Activated T-helper 1 cell treated with anti-CD3 and anti-CD28 coated beads, Interleukin-2, amount 50 U/mL, for 16 hours (primary cell): ENCODE data around the gene ZFP36.
A peak's percentile ranks its signal among the peaks of the same experiment; 100 is the strongest.

Experiments used
- DNase-seq, 2 donors: peaks; one replicate each; pipeline ENCODE4 v3.0.0-alpha.2; 2020; ENCODE audit warnings: low read depth in 1 of 2, low spot score in 1 of 2

The ZFP36 gene

DNA sequence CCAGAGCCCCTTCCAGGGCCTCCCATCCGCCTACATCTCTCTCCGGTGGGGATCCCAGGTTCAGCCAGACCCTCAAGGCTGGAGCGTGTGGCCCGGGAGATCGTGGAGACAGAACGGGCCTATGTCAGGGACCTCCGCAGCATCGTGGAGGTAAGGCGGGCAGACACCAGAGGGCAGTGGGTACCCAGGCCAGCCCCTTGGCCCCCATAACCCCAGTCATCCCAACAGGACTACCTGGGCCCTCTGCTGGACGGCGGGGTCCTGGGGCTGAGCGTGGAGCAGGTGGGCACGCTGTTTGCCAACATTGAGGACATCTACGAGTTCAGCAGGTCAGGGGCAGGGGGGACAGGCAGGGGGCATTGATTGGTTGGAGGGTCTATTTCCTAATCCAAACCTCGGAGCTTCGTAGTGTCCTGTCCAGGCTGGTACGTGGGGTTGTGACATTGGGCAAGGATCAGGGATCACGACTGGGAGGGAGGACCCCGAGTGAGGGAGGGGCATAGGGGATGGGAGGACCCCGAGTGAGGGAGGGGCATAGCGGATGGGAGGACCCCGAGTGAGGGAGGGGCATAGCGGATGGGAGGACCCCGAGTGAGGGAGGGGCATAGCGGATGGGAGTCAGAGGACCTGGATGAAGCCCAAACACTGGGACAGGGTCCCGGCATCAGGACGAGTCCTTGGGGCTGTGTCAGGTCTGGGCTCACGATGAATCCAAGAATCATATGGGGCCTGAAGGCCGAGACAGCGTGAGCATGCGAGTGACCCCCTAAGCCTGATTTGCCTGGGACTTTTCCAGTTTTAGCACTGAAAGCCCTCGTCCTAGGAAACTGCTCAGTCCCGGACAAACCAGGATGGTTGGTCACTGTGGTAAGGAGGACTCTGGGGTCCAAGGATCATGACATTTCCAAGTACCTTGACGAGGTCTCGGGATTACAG is 8.7 kb downstream of the ZFP36 start:
- DNase-seq, result no peak

DNA sequence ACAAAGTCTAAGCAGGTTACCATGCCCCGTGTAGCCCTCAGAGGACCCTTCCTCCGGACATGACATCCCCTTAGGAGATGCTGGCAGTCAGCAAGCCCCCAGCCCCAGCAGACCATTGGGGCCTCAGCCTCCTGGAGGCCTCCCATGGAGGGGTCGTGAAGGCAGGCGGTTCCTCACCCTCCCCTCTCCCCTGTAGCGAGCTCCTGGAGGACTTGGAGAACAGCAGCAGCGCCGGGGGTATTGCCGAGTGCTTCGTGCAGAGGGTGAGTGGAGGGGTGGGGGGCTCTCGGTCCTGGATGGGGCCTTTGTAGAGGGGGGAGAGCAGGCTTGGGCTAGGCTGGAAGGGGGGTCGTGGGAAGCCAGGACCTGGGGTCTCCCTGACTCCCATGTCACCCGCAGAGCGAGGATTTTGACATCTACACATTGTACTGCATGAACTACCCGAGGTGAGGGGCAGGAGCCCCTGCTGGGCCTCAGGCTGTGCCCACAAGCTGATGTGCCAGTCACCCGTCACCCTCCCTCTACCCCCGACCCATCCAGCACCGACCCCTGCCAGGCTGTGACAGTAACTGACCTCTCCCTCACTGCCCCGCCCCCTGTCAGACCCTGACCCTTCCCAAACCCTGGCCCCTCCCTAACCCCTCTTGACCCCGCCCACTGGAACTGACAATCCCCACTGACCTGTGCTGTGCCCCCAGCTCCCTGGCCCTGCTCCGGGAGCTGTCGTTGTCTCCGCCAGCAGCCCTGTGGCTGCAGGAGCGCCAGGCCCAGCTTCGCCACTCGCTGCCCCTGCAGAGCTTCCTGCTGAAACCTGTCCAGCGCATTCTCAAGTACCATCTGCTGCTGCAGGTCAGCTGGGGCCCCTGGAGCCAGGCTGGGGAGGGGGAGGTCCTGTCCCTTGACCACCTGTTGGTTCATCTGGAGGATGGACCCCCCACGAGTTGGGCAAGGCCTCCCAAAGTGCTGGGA is 9.8 kb downstream of the ZFP36 start:
- no peak for DNase-seq

DNA sequence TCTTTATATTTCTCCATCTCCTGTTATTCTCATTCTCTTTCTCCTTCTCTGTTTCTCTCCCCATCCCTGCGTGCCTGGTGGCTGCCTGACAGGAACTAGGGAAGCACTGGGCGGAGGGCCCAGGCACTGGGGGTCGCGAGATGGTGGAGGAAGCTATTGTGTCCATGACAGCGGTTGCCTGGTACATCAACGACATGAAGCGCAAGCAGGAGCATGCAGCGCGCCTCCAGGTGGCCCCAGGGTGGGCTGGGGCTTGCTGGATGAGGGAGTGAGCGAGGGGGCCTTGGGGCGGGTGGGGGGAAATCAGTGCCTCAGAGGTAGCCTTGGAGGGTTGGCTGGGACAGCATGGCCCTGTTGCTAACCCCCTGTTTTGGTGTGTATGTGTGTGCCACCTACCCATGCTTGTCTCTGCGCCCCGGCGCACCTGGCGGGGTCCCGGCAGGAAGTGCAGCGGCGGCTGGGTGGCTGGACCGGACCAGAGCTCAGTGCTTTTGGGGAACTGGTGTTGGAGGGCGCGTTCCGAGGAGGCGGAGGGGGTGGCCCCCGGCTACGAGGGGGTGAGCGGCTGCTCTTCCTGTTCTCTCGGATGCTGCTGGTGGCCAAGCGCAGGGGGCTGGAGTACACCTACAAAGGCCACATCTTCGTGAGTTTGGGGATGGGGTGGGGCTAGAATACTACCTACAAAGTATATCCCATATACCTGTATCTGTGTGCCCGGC is 11.0 kb downstream of the ZFP36 start:
- no peak for DNase-seq

DNA sequence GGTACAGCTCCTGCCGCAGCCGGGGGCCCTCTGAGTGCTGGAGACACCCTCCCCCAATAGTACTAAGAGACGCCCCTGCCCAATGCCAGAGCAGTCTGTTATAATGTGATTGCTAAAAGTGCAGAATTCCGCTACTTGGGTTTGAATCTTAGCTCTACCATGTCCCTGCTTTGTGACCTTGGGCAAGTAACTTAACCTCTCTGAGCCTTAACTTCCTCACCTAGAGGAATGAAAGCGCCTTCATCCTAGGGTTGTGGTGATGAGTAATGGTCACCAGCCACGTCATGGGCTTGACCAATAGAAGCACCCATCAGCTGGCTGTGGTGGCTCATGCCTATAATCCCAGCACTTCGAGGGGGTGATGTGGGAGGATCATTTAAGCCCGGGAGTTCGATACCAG is 12.4 kb downstream of the ZFP36 start:
- DNase-seq, result no peak

DNA sequence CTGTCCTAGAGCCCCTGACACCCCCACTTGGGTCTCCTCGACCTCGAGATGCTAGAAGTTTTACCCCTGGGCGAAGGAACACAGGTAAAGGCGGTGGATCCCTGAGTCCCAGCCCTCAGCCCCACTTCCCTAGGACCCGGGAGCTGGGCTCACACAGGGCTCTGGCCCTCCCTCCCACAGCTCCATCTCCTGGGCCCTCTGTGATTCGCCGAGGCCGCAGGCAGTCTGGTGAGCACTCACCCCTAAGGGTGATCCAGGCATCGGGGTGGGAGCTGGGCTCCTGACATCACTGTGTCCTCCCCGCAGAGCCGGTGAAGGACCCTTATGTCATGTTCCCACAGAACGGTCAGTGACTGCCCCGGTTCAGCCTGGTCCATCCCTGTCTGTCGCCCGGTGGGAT is 14.1 kb downstream of the ZFP36 start:
- DNase-seq, result no peak

DNA sequence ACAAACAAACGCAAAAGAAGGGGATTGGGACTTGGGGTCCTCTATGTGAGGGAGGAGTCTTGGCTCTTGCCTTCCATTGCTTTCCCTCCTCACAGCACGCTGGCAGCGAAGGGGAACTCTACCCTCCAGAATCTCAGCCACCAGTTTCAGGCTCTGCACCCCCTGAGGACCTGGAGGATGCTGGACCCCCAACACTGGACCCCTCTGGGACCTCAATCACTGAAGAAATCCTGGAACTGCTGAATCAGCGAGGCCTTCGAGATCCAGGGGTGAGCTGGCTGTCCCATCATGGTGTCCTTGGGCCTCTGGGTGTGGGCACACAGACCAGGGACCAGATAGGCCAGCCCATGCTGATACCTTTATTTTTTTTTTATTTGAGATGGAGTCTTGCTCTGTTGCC is 15.4 kb downstream of the ZFP36 start:
- no peak for DNase-seq

DNA sequence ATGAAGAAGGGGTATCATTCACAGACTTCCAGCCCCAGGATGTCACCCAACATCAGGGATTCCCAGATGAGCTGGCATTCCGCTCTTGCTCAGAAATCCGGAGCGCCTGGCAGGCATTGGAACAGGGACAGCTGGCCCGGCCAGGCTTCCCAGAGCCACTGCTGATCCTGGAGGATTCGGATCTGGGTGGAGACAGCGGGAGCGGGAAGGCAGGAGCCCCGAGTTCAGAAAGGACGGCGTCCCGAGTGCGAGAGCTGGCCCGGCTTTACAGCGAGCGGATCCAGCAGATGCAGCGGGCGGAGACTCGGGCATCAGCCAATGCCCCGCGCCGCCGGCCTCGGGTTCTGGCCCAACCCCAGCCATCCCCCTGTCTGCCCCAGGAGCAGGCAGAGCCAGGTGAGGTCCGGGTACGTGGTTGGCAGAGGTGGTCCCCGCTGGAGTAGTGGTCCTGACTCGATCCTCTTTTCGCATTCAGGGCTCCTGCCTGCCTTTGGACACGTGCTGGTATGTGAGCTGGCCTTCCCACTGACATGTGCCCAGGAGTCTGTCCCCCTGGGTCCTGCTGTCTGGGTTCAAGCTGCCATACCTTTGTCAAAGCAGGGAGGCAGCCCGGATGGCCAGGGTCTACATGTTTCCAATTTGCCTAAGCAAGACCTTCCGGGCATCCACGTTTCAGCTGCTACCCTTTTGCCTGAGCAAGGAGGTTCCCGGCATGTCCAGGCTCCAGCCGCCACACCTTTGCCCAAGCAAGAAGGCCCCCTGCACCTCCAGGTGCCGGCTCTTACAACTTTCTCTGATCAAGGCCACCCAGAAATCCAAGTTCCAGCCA is 16.8 kb downstream of the ZFP36 start:
- DNase-seq, result no peak

DNA sequence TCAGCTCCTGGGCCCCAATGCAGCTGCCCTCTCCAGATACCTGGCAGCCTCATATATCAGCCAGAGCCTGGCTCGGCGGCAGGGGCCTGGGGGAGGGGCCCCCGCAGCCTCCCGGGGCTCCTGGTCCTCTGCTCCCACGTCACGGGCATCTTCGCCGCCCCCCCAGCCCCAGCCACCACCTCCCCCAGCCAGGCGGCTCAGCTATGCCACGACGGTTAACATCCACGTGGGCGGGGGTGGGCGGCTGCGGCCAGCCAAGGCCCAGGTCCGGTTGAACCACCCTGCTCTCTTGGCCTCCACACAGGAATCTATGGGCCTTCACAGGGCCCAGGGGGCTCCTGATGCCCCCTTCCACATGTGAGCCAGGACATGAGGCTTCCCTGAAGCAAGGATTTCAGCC is 18.3 kb downstream of the ZFP36 start:
- DNase-seq, result no peak

DNA sequence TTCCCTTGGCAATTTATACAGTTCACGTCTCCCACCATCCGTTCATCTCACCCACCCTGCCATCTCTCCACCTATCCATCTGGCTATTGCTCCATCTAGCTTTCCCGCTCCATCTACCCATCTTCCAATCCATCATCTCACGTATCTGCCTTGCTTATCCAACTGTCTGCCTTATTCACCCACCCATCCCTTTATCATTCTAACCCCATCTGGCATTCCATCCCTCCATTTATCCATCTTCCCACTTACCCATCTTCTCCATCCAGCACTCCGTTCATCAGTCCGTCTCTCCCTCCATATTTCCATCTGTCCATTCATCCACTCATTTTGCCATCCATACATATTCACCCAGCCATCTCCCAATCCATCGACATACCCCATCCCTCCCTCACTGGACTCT is 19.1 kb downstream of the ZFP36 start:
- DNase-seq, result no peak

DNA sequence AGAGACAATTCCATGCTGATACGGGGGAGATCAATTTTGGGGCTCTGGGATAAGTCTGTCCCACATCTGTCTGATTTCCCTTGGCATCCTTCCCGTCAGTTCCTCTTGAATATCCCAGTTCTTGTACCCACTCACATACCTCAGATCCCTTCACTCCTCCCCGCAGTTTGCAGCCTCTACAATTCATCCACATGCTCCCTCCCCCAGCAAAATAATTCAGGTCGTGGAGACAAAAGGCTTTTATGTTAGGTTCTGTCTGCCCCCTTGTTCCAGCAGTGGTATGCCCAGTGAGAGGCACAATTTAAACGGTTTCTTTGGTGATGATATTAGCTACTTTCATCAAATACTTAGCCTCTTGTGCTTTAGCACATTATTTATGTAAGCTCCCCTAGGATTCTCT is 19.5 kb downstream of the ZFP36 start:
- DNase-seq, result no peak

DNA sequence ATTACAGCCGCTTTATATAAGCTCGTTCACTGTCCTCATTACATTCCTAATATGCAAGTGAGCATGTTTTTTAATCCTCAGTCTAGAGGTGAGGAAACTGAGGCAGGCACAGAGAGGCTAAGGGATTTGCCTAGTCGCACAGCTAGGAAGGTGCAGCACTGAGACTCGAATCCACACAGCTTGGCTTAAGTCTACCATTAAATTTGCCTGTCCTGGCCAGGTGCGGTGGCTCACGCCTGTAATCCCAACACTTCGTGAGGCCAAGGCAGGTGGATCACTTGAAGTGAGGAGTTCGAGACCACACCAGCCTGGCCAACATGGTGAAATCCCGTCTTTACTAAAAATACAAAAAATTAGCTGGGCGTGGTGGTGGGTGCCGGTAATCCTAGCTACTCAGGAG is 21.1 kb downstream of the ZFP36 start:
- DNase-seq, result no peak

DNA sequence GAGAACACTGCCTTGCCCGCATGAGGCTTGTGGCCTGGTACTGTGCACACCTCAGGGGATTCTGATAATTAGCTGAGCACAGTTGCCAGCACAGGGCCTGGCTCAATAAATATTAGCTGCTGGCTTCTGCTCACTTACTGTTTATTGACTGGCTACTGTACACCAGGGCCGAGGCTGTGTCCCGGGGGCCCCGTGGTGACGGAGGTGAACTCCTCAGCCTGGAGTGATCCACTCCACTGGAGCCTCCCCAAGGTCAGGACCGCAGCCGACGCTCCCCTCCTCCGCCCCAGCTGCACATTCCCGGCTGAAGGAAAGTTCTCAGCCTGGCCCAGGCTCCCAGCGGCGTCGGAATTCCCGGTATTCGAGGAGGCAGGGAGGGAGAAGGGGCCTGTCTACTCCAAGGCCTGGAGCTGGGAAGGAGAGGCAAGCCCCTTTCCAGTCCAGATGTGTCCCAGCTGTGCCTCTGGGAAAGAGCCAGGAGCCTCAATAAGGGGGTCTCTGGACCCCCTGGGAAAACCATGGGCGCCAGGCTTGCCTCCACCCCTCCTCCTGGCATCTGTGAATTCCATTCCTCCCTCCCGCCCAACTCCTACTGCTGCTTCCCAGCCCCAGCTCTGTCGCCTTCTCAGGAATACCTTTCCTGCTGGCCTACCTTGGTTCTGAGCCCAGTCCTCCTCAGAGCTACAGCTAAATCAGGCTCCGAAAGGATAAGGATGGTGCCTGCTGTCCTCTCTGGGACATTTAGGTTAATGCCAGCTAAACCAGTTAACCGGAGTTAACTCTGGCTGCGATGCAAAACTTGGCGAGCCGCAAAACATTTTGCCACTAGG is 21.9 kb downstream of the ZFP36 start:
- DNase-seq, result no peak

DNA sequence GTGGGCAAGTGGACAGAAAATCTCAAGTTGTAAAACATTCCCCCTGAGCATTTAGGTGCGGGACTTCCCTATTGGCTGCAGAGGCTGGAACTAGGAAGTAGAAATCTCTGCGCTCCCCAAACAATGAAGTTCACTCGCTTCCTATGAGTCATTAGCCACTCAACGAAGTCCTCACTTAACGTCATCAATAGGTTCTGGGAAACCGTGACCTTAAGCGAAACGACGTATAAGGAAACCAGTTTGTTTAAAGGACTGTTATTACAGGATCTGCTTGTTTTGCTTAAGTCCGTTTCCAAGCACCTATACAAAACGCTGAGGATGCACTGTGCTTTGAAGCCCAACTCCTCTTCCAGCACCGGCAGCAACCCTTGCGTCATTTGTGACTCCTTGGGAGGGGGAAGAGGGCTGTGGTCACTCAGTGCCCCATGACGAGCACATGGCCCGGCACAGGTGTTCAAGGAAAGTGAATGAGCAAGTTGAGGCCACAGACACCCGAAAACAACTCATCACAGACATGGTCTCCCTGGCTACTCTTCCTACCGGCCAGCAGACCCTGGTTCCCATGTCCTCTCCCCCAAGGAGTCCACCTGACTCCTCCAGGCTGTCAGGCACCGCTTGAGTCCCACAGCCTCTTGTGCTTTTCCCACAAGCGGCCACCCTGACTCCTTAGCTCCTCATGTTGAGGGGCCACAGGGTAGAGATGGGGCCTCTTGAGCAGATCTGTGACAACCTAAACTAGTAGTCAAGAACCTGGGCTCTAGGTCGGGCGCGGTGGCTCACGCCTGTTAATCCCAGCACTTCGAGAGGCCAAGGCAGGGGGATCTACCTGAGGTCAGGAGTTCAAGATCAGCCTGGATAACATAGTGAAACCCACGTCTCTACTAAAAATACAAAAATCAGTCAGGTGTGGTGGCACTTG is 24.3 kb downstream of the ZFP36 start:
- DNase-seq, result peak in 1 of 2 donors; percentile 66

DNA sequence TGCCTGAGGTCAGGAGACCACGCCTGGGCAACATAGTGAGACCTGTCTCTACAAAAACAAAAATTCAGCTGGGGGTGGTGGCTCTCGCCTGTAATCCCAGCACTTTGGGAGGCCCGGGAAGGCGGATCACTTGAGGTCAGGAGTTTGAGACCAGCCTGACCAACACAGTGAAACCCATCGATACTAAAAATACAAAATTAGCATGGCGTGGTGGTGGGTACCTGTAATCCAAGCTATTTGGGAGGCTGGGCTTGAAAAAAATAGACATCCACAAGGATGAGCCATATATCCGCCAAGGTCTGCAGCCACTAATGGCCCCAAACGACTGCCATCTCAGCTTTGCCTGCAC is 26.0 kb downstream of the ZFP36 start:
- DNase-seq, result no peak

DNA sequence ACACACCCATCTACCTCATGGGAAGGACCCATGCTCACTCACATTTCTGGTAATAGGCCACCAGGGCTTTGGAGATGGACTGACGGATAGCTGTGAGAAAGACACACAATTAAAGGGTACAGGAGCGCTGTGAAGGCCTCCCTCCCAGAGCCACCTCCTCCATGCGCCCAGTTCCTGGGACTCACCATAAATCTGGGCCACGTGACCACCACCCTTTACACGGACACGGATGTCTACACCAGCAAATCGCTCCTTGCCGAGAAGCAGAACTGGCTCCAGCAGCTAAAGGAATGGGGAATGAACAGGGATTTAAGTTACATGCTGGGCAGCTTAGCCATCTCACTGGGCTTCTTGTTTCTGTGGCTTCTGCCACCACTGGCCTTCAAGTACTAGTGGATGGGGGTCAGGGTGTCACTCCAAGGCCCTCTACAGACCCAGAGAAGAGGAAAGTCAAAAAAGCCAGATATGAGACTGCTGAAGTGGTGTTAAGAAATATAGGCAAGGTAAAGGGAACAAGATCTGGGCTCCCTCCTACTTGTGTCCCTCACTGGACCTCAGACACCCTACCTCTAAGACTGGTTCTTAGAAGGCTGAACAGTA is 26.9 kb downstream of the ZFP36 start:
- DNase-seq, result no peak

DNA sequence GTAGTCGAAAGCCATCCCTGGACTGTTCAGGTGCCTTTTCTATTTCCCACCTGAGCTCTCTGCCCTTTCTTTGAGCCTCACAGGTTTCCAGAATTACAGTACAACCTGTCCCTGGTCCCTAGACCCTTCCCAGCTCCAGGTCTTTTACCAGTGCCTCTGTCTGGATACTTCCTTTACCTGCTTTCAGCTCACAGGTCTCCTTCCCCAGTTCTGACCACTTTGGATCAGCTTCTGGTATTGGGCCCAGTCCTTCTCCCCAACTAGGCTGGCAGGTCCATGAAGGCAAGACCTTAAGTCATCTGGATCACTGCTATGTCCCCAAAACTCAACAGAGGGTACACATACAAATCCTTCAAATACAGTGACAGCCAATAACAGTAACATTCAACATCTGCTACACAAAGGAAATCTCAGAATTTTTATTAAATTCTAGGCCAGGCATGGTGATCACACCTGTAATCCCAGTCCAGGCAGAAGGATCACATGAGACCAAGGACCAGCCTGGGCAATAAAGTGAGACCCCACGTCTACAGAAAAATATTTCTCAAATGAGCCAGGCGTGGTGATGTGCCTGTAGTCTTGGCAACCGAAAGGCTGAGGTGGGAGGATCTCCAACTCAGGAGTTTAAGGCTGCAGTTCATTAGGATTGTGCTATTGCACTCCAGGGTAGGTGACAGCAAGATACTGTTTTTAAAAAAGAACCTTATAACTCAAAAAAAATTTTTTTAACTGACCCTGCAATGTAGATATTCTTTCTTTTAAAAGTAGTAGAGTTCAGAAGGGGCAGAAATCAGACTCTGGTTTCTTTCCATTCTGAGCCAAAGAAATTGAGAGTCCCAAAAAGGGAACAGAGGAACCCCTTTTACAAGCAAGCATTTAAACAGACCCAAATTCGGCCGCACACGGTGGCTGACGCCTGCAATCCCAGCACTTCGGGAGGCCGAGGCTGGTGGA is 27.8 kb downstream of the ZFP36 start:
- no peak for DNase-seq
